Measurements from ENCODE around the gene SPRN.

SPRN gene

DNA sequence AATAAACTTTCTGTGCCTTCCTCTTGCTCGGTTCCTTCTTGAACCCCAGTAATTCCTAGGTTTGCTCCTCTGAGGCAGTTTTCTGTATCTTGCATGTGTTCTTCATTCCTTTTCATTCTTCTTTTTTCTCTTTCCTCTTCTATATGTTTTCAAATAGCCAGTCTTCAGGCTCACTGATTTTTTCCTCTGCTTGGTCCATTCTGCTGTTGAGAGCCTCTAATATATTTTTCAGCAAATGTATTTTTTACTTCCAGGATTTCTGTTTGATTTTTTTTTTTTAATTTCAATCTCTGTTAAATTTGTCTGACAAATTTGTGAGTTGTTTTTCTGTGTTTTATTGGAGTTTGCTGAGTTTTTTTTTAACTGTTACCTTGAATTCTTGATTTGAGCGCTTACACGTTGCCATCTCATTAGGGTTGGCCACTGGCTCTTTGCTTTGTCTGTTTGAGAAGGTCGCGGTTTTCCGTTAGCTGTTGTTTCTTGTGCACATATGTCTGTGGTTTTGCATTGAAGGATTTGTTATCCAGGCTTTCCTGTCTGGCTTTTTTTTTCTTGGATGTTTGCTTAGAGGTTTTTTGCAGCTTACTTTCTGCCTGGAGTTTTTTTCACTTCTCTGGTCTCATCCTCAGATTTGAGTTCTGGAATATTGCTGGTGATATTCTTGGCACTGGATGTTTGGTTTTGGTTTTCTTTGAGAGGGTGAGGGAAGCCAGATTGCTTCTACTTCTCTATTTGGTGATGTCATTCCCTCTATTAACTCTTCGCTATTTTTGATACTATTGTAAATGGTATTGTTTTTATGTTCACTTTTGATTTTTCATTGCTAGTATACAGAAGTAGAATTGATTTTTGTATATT, 12.7 kb downstream of the SPRN start:
- H3K36me3 ChIP-seq = peaks cover 92% of the 10 kb centered on the region
- peak overlapping the region; percentile 35; the same call in 1 of the 2 replicates for H3K4me3 ChIP-seq
- H3K9ac ChIP-seq = no peak overlapping the region
- H3K27ac ChIP-seq = no peak overlapping the region
- peaks cover 90% of the 10 kb centered on the region for H3K9me3 ChIP-seq
- H3K4me1 ChIP-seq = no peaks in the 10 kb centered on the region
- peaks cover 26% of the 10 kb centered on the region; the same call in 1 of the 2 replicates for H4K20me1 ChIP-seq
- TF ChIP-seq Cebpa-rat (IDR thresholded peaks at IDR 0.05) = no peak
- H3K4me2 ChIP-seq = no peak overlapping the region
- no peaks in the 10 kb centered on the region for H3K27me3 ChIP-seq

GRCh38 chr10:133405844-133406527, 18.4 kb downstream of the SPRN start:
- Histone ChIP-seq H3K36me3 (peaks cover 99% of the 10 kb centered on the region), H3K4me3 (no peak overlapping the region), H3K27me3 (no peaks in the 10 kb centered on the region), H3K9me3 (peaks cover 48% of the 10 kb centered on the region), H3K4me1 (no peaks in the 10 kb centered on the region), H3K9ac (no peak overlapping the region), H3K27ac (no peak overlapping the region), H3K4me2 (no peak overlapping the region), H4K20me1 (peaks cover 77% of the 10 kb centered on the region)
- no peak for TF ChIP-seq Cebpa-rat (IDR thresholded peaks at IDR 0.05)

DNA sequence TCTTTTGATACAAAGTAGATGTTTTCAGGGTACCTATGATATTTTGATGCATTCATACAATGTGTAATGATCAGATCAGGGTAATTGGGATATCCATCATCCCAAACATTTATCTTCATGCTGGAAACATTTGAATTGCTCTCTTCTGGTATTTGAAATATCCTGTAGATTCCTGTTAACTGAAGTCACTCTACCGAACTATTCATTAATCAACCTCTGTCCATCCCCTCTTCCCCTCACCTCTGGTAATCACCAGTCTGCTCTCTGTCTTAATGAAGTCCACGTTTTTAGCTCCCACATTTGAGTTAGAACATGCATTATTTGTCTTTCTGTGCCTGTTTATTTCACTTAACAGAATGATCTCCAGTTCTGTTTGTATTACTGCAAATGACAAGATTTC, 19.2 kb downstream of the SPRN start:
- Histone ChIP-seq H3K4me2 (no peak overlapping the region), H4K20me1 (peaks cover 84% of the 10 kb centered on the region), H3K9me3 (peaks cover 41% of the 10 kb centered on the region), H3K27me3 (no peaks in the 10 kb centered on the region), H3K27ac (no peak overlapping the region), H3K36me3 (peaks cover 99% of the 10 kb centered on the region), H3K4me3 (no peak overlapping the region), H3K4me1 (no peaks in the 10 kb centered on the region), H3K9ac (no peak overlapping the region)
- TF ChIP-seq Cebpa-rat (IDR thresholded peaks at IDR 0.05) = no peak

GRCh38 chr10:133403784-133404183, 20.6 kb downstream of the SPRN start:
- Histone ChIP-seq H3K4me2 (no peak overlapping the region), H3K4me3 (no peak overlapping the region), H3K27ac (no peak overlapping the region), H3K36me3 (peaks cover 99% of the 10 kb centered on the region), H3K9me3 (peaks cover 26% of the 10 kb centered on the region), H3K4me1 (no peaks in the 10 kb centered on the region), H3K9ac (no peak overlapping the region), H4K20me1 (peaks cover 90% of the 10 kb centered on the region), H3K27me3 (no peaks in the 10 kb centered on the region)
- TF ChIP-seq Cebpa-rat (IDR thresholded peaks at IDR 0.05) = no peak

DNA sequence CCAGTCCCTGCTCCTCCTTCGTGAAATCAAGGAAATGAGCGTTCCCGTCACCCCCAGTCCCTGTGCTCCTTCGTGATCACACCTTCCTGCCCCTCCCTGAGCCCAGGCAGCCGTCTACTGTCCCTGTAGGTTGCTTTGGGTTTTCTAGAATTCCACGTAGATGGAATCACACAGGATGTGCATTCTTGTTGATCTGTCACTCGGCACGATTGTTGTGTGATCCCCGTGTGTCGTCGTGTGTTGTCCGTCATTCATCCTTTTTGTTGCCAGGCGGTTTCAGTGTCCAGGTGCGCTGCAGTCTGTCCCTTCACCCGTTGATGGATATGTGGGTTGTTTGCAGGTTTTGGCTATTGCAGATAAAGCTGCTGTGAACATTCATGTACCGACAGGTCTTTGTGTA, 21.1 kb downstream of the SPRN start:
- Histone ChIP-seq H3K27ac (no peak overlapping the region), H3K4me1 (no peaks in the 10 kb centered on the region), H3K27me3 (no peaks in the 10 kb centered on the region), H4K20me1 (peaks cover 90% of the 10 kb centered on the region), H3K36me3 (peaks cover 99% of the 10 kb centered on the region), H3K9ac (no peak overlapping the region), H3K9me3 (peaks cover 22% of the 10 kb centered on the region), H3K4me3 (no peak overlapping the region), H3K4me2 (no peak overlapping the region)
- TF ChIP-seq Cebpa-rat (IDR thresholded peaks at IDR 0.05) = no peak

DNA sequence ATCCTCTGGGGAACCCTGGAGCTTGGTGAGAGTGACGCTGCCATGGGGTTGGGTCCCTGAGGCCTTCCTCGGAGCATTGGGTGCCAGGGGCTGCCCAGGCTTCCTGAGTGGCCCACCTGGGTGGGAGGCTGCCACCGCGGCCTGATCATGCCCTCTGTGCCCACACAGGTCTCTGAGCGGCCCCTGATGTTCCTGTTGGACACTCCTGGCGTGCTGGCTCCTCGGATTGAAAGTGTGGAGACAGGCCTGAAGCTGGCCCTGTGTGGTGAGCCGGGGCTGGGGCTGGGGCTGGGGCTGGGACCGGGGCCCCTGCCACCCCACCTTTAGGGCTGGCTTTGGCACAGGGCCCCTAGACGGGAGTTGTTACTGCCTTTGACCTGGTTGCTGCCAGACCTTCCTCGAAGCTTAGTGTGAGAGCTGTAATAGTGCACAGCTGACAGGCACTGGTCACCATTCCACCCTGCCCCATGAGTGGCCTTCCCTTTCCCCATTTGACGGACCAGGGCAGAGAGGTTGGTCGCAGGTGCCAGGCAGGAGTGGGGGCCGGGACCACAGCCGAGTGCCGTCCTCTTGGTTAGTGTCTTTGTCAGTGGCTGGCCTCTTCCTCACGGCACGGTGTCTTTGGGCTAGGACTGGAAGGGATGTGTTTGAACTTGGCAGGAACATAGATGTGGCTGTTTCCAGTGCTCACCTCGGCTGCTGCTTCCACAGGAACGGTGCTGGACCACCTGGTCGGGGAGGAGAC, 22.3 kb downstream of the SPRN start:
- TF ChIP-seq Cebpa-rat (IDR thresholded peaks at IDR 0.05) = no peak
- Histone ChIP-seq H3K36me3 (peaks cover 99% of the 10 kb centered on the region), H3K9ac (no peak overlapping the region), H4K20me1 (peaks cover 90% of the 10 kb centered on the region), H3K4me3 (no peak overlapping the region), H3K4me1 (no peaks in the 10 kb centered on the region), H3K27me3 (no peaks in the 10 kb centered on the region), H3K4me2 (no peak overlapping the region), H3K27ac (no peak overlapping the region), H3K9me3 (peaks cover 10% of the 10 kb centered on the region)

DNA sequence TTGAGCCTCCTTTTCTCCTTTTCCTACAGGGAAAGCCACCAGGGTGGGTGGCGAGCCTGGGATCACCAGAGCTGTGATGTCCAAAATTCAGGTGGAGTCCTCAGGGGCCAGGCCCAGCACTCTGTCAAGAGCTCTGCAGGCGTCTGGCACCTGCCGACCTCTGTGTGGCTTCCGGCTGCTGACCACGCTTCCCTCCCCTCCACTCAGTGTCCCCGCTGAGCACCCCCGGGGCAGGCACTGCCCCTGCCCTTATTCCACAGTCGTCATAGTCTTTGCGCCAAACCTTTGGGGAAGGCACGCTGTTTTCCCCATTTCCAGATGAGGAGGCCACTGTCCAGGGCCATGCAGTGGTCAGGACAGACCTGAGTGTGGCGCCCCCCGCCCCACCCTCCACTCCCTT, 22.9 kb downstream of the SPRN start:
- H3K4me1 ChIP-seq = peaks cover 6% of the 10 kb centered on the region; the same call in 1 of the 2 replicates
- H3K27ac ChIP-seq = no peak overlapping the region
- no peak overlapping the region for H3K4me3 ChIP-seq
- H3K9me3 ChIP-seq = peaks cover 3% of the 10 kb centered on the region
- H3K36me3 ChIP-seq = peaks cover 99% of the 10 kb centered on the region
- TF ChIP-seq Cebpa-rat (IDR thresholded peaks at IDR 0.05) = no peak
- no peak overlapping the region for H3K4me2 ChIP-seq
- no peak overlapping the region for H3K9ac ChIP-seq
- peaks cover 90% of the 10 kb centered on the region for H4K20me1 ChIP-seq
- no peaks in the 10 kb centered on the region for H3K27me3 ChIP-seq

GRCh38 chr10:133400624-133401424, 23.6 kb downstream of the SPRN start:
- peaks cover 89% of the 10 kb centered on the region for H4K20me1 ChIP-seq
- no peak overlapping the region for H3K9ac ChIP-seq
- H3K9me3 ChIP-seq = no peaks in the 10 kb centered on the region
- H3K4me1 ChIP-seq = peaks cover 13% of the 10 kb centered on the region
- peaks cover 99% of the 10 kb centered on the region for H3K36me3 ChIP-seq
- no peak overlapping the region for H3K4me2 ChIP-seq
- no peak overlapping the region for H3K4me3 ChIP-seq
- no peak overlapping the region for H3K27ac ChIP-seq
- TF ChIP-seq Cebpa-rat (IDR thresholded peaks at IDR 0.05) = no peak
- no peaks in the 10 kb centered on the region for H3K27me3 ChIP-seq

DNA sequence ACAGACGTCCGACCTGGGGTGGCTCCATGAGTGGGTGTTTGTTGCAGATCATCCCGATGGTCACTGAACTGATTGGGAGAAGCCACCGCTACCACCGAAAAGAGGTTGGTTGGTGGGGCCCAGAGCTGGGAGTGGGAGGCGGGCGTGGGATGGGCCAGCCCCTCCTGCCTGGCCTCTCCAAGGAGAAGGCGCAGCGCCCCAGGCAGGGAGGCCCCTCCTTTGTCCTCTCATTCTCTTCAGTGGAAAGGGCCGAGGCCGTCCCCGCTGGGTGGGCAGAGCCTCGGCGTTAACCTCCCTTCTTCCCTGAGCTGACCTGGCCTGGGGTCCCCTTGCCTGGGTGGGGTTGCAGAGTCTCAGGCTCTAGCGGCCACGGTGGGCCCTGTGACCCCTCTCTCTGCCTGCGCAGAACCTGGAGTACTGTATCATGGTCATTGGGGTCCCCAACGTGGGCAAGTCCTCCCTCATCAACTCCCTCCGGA, 25.3 kb downstream of the SPRN start:
- no peak overlapping the region for H3K4me2 ChIP-seq
- H3K9me3 ChIP-seq = no peaks in the 10 kb centered on the region
- no peak overlapping the region for H3K4me3 ChIP-seq
- H4K20me1 ChIP-seq = peaks cover 82% of the 10 kb centered on the region
- no peak overlapping the region for H3K9ac ChIP-seq
- peaks cover 25% of the 10 kb centered on the region for H3K4me1 ChIP-seq
- H3K27me3 ChIP-seq = no peaks in the 10 kb centered on the region
- TF ChIP-seq Cebpa-rat (IDR thresholded peaks at IDR 0.05) = no peak
- no peak overlapping the region for H3K27ac ChIP-seq
- H3K36me3 ChIP-seq = peaks cover 87% of the 10 kb centered on the region
